IMR-90 (cell line): Measurements from ENCODE around the gene ST3GAL4. TPM values are rescaled to one million over a fixed set of nuclear protein-coding genes. Genes with fewer than 3 reads are reported as not detected.

Experiments
- ATAC-seq: fragments of 200-7000 bp; cut with Tn5 transposase; 2 replicates; pipeline ENCODE4 v1.9.1; 2020; ENCODE audit warnings: low read depth, mild to moderate bottlenecking, moderate library complexity
- BruUV-seq: library from RNA; stranded (reverse); fragments of 400-500 nt; replicated peaks from 2 replicates; lab custom pipeline; 2021; lab: Mats Ljungman, UMichigan
- CTCF ChIA-PET: fragments of 300-600 bp; formaldehyde crosslinking; extraction: SDS; loops from one replicate; lab custom pipeline; 2021; ENCODE audit warnings: antibody characterized with exemption; lab: Yijun Ruan, JAX
- POLR2A ChIA-PET: fragments of 300-600 bp; sonication (Branson Sonifier 250); formaldehyde crosslinking; loops from one replicate; lab custom pipeline; 2022; ENCODE audit warnings: antibody characterized with exemption; ENCODE audit not compliant: unreplicated experiment; lab: Charles Lee
- DNase-seq: peaks from one replicate; pipeline ENCODE4 v3.0.0; 2013
- H2AFZ ChIP-seq: replicated peaks from 2 replicates; pipeline ENCODE3; 2013; ENCODE audit warnings: low read length, mild to moderate bottlenecking; ENCODE audit not compliant: poor library complexity
- H2AK5ac ChIP-seq: 2 replicates; pipeline ENCODE4 v1.6.1; 2013; ENCODE audit warnings: low read depth, low read length, inconsistent platforms
- H2AK9ac ChIP-seq: replicated peaks from 2 replicates; pipeline ENCODE3; 2013; ENCODE audit warnings: mild to moderate bottlenecking, low read depth, low read length, moderate library complexity; ENCODE audit not compliant: poor library complexity
- H2BK120ac ChIP-seq: 2 replicates; pipeline ENCODE4 v1.6.1; 2013; ENCODE audit warnings: low read depth, low read length, inconsistent platforms
- H2BK15ac ChIP-seq: 3 replicates; pipeline ENCODE4 v1.6.1; 2013; ENCODE audit warnings: low read depth, low read length, inconsistent platforms
- H2BK20ac ChIP-seq: 2 replicates; pipeline ENCODE4 v1.6.1; 2013; ENCODE audit warnings: low read depth, mild to moderate bottlenecking, inconsistent platforms, low read length, moderate library complexity
- H2BK5ac ChIP-seq: 2 replicates; pipeline ENCODE4 v1.6.1; 2013; ENCODE audit warnings: mild to moderate bottlenecking, low read depth, low read length, inconsistent platforms; ENCODE audit not compliant: poor library complexity, severe bottlenecking
- H3K14ac ChIP-seq: replicated peaks from 2 replicates; pipeline ENCODE4 v1.6.1; 2013; ENCODE audit warnings: low read depth, low read length, inconsistent platforms
- H3K18ac ChIP-seq: 2 replicates; pipeline ENCODE4 v1.6.1; 2013; ENCODE audit warnings: low read depth, low read length, control low read depth
- H3K23ac ChIP-seq: 2 replicates; pipeline ENCODE4 v1.6.1; 2013; ENCODE audit warnings: low read depth, low read length, inconsistent platforms
- H3K27ac ChIP-seq: 2 replicates; pipeline ENCODE4 v1.5.1; 2013; ENCODE audit warnings: mild to moderate bottlenecking, control low read depth, low read length; ENCODE audit not compliant: insufficient read depth
- H3K27me3 ChIP-seq: 2 replicates; pipeline ENCODE4 v1.6.1; 2013; ENCODE audit warnings: low read length; ENCODE audit not compliant: control insufficient read depth, insufficient read depth
- H3K36me3 ChIP-seq: 2 replicates; pipeline ENCODE4 v1.6.1; 2013; ENCODE audit warnings: low read length, mixed read lengths; ENCODE audit not compliant: control insufficient read depth, insufficient read depth
- H3K4ac ChIP-seq: 2 replicates; pipeline ENCODE4 v1.6.1; 2013; ENCODE audit warnings: low read depth, low read length, inconsistent platforms
- H3K4me1 ChIP-seq: 2 replicates; pipeline ENCODE4 v1.6.1; 2013; ENCODE audit warnings: low read length, mixed read lengths; ENCODE audit not compliant: control insufficient read depth, insufficient read depth
- H3K4me2 ChIP-seq: 2 replicates; pipeline ENCODE4 v1.6.1; 2013; ENCODE audit warnings: low read depth, mild to moderate bottlenecking, control low read depth, low read length, moderate library complexity
- H3K4me3 ChIP-seq: 2 replicates; pipeline ENCODE4 v1.5.1; 2013; ENCODE audit warnings: low read depth, mild to moderate bottlenecking, control low read depth, low read length, moderate library complexity; ENCODE audit not compliant: insufficient read depth
- H3K56ac ChIP-seq: 2 replicates; pipeline ENCODE4 v1.6.1; 2013; ENCODE audit warnings: low read length, inconsistent platforms; ENCODE audit not compliant: insufficient read depth; ENCODE audit errors: extremely low read depth
- H3K79me1 ChIP-seq, 2 experiments: 2 replicates each; pipeline ENCODE4 v1.6.1; 2013; ENCODE audit warnings: low read length in 2 of 2, inconsistent platforms in 1 of 2, low read depth in 1 of 2
- H3K9ac ChIP-seq: 2 replicates; pipeline ENCODE4 v1.6.1; 2013; ENCODE audit warnings: low read depth, low read length, control low read depth
- H3K9me1 ChIP-seq: 2 replicates; pipeline ENCODE4 v1.6.1; 2013; ENCODE audit warnings: low read length, inconsistent platforms; ENCODE audit not compliant: insufficient read depth
- H3K9me3 ChIP-seq: 2 replicates; pipeline ENCODE4 v1.6.1; 2013; ENCODE audit warnings: low read length; ENCODE audit not compliant: control insufficient read depth, insufficient read depth
- H4K20me1 ChIP-seq: 2 replicates; pipeline ENCODE4 v1.6.1; 2013; ENCODE audit warnings: low read length, inconsistent platforms; ENCODE audit not compliant: insufficient read depth
- H4K5ac ChIP-seq: 2 replicates; pipeline ENCODE4 v1.6.1; 2013; ENCODE audit warnings: mild to moderate bottlenecking, low read depth, low read length, control low read depth
- H4K8ac ChIP-seq, 2 experiments: 2 replicates each; pipeline ENCODE4 v1.6.1; 2013; ENCODE audit warnings: low read depth in 2 of 2, low read length in 2 of 2, control low read depth in 1 of 2, inconsistent platforms in 1 of 2
- H4K91ac ChIP-seq: 2 replicates; pipeline ENCODE4 v1.6.1; 2013; ENCODE audit warnings: low read depth, low read length, inconsistent platforms; ENCODE audit not compliant: insufficient read depth
- BHLHE40 ChIP-seq: fragments of 150-350 bp; IDR thresholded peaks from 2 replicates; pipeline ENCODE4 v1.6.1; 2016; ENCODE audit warnings: mild to moderate bottlenecking, low read depth, low read length
- CEBPB ChIP-seq: IDR thresholded peaks from 2 replicates; pipeline ENCODE4 v1.6.1; 2012; ENCODE audit warnings: low read depth, low read length, improper control_type of control experiment
- CHD1 ChIP-seq: IDR thresholded peaks from 2 replicates; pipeline ENCODE4 v1.6.1; 2012; ENCODE audit warnings: low read depth, low read length, improper control_type of control experiment
- CTCF ChIP-seq: conservative IDR thresholded peaks from 2 replicates; pipeline ENCODE4 v1.5.1; 2012; ENCODE audit warnings: mild to moderate bottlenecking, low read depth, low read length, improper control_type of control experiment
- FOS ChIP-seq: fragments of 150-350 bp; IDR thresholded peaks from 2 replicates; pipeline ENCODE4 v1.6.1; 2016; ENCODE audit warnings: low read depth, low read length
- MAFK ChIP-seq: IDR thresholded peaks from 2 replicates; pipeline ENCODE4 v1.6.1; 2012; ENCODE audit warnings: low read depth, low read length, improper control_type of control experiment
- MAZ ChIP-seq: IDR thresholded peaks from 2 replicates; pipeline ENCODE4 v1.6.1; 2012; ENCODE audit warnings: low read depth, mild to moderate bottlenecking, low read length, improper control_type of control experiment, moderate library complexity, borderline replicate concordance
- MXI1 ChIP-seq: IDR thresholded peaks from 2 replicates; pipeline ENCODE4 v1.6.1; 2012; ENCODE audit warnings: low read depth, mild to moderate bottlenecking, low read length, moderate library complexity, borderline replicate concordance
- NFE2L2 ChIP-seq: fragments of 150-350 bp; IDR thresholded peaks from 2 replicates; pipeline ENCODE4 v1.6.1; 2016; ENCODE audit warnings: low read depth, mild to moderate bottlenecking, low read length
- POLR2A ChIP-seq: IDR thresholded peaks from 2 replicates; pipeline ENCODE4 v1.6.1; 2012; ENCODE audit warnings: mild to moderate bottlenecking, low read depth, low read length
- RAD21 ChIP-seq: IDR thresholded peaks from 2 replicates; pipeline ENCODE4 v1.6.1; 2012; ENCODE audit warnings: low read length, improper control_type of control experiment
- RCOR1 ChIP-seq: IDR thresholded peaks from 2 replicates; pipeline ENCODE4 v1.6.1; 2012; ENCODE audit warnings: mild to moderate bottlenecking, low read length, improper control_type of control experiment; ENCODE audit not compliant: insufficient replicate concordance
- RFX5 ChIP-seq: IDR thresholded peaks from 2 replicates; pipeline ENCODE4 v1.8.0; 2012; ENCODE audit warnings: low read depth, mild to moderate bottlenecking, low read length, moderate library complexity
- SMC3 ChIP-seq: fragments of 150-350 bp; IDR thresholded peaks from 2 replicates; pipeline ENCODE4 v1.6.1; 2016; ENCODE audit warnings: low read depth, mild to moderate bottlenecking, antibody characterized with exemption, low read length, moderate library complexity
- WGBS, 2 experiments: methylation state at CpG; one replicate each; pipeline versions ENCODE4 v1.1.5 to v1.1.7; 2013; ENCODE audit warnings: missing lambda C conversion rate in 2 of 2; ENCODE audit not compliant: insufficient read length in 1 of 2; ENCODE audit errors: extremely low coverage in 2 of 2; 5-methylcytosine and 5-hydroxymethylcytosine counted together
- dilution Hi-C: fragments of 300-500 bp; cut with HindIII; formaldehyde crosslinking; loops from one replicate; pipeline ENCODE4 v1.14.3; 2018; ENCODE audit warnings: low sequenced_read_pairs; ENCODE audit not compliant: unreplicated experiment
- in situ Hi-C: fragments of 300-500 bp; cut with MboI; formaldehyde crosslinking; loops from 3 replicates; pipeline ENCODE4 v1.14.3; 2019; ENCODE audit warnings: low sequenced_read_pairs, inconsistent platforms, mixed read lengths
- intact Hi-C: fragments of 100-400 bp; cut with micrococcal nuclease; formaldehyde crosslinking; loops from 2 replicates; pipeline ENCODE4 v1.10.0; 2022
- polyA plus RNA-seq, 3 experiments: library from polyadenylated mRNA; depleted of rRNA; stranded (reverse); fragments of >200 nt; gene quantifications; 2 replicates each; pipeline ENCODE4 v1.2.3, GENCODE V29; 2012; ENCODE audit warnings: low replicate concordance in 1 of 3
- total RNA-seq: library from RNA; depleted of rRNA; stranded (reverse); fragments of >200 nt; gene quantifications from 2 replicates; pipeline ENCODE4 v1.2.3, GENCODE V29; 2012
- TF ChIP-seq, protein P1 (sequence below): fragments of 150-350 bp; IDR thresholded peaks from 2 replicates; pipeline ENCODE4 v1.6.1; 2017; ENCODE audit warnings: mild to moderate bottlenecking, antibody characterized with exemption, low read length, low read depth

ST3GAL4 gene
- total and polyA plus RNA-seq, 2 of the 4 experiments (the other 2 are of a cell fraction), result 17.0 to 19.7 TPM

DNA sequence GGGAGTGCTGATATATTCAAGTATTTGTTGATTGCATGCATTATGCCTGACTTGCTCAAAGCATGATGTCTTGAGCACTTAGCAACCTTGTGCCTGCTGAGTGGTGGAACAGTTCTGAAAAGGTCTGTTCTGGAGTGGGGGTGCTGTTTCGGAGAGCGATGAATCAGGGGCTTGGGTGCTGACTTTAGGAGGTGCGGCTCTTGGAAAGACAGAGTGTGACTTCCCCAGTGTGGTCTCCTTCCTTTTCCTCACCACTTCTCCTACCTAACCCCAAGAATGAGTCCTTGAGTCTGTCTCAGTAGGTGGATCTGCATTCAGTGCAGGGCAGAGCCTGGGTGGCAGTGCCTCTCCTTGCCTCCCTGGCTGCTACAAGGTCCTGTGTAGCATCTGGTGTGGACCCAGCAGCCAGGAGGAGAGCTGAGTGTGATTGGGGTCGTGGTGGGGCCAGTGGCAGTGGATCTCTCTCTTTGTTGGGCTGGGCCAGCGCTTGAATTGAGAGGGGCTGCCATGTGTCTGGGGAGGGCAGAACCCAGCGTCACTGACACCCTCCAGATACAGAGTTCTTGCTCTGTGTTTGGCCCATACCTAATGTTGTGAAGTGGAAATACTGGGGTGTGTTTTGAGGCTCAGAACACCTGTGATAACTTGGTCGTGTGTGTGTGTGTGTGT lies 35.9 kb downstream of the ST3GAL4 start:
- POLR2A ChIA-PET, result no interaction called here
- CTCF ChIA-PET, result no interaction called here

More for the DNA sequence above, 35.9 kb downstream of the ST3GAL4 start:
- Histone ChIP-seq H3K27ac (no peak overlapping the region), H3K9me1 (no peaks in the 10 kb centered on the region), H2AK5ac (no peak overlapping the region), H4K20me1 (no peaks in the 10 kb centered on the region; the same call in 1 of the 2 replicates), H4K91ac (no peak overlapping the region), H3K4me1 (peaks cover 2% of the 10 kb centered on the region; the same call in 1 of the 2 replicates), H3K4me2 (no peak overlapping the region), H3K14ac (no peak overlapping the region), H3K4me3 (no peak overlapping the region), H3K79me1 (peaks cover 0 to 10% of the 10 kb centered on the region in 2 experiments; a peak in 3 of 4 replicates), H2AK9ac (no peak overlapping the region), H3K56ac (no peak overlapping the region), H2BK120ac (no peak overlapping the region), H3K36me3 (no peaks in the 10 kb centered on the region), H4K5ac (no peak overlapping the region), H2BK5ac (no peak overlapping the region), H3K27me3 (no peaks in the 10 kb centered on the region), H2BK20ac (no peak overlapping the region), H3K23ac (no peak overlapping the region), H2AFZ (no peak overlapping the region), H2BK15ac (no peak overlapping the region), H3K18ac (no peak overlapping the region), H3K9me3 (no peaks in the 10 kb centered on the region), H3K9ac (no peak overlapping the region), H4K8ac (no peak overlapping the region), H3K4ac (no peak overlapping the region)
- no peak for DNase-seq
- intact Hi-C loops (no loop called here), dilution Hi-C loops (no loop called here), in situ Hi-C loops (no loop called here)
- BruUV-seq, result no TSS peak
- 40% methylated on average over 1 of the region's 7 CpGs; no CpG with 5 or more reads in 1 of the 2 experiments for WGBS, 2 experiments
- no peak for TF ChIP-seq CEBPB
- TF ChIP-seq MAFK, result no peak
- TF ChIP-seq, protein P1, sequence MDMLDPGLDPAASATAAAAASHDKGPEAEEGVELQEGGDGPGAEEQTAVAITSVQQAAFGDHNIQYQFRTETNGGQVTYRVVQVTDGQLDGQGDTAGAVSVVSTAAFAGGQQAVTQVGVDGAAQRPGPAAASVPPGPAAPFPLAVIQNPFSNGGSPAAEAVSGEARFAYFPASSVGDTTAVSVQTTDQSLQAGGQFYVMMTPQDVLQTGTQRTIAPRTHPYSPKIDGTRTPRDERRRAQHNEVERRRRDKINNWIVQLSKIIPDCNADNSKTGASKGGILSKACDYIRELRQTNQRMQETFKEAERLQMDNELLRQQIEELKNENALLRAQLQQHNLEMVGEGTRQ, result no peak
- TF ChIP-seq RFX5, result no peak
- no peak for TF ChIP-seq FOS
- no peak for TF ChIP-seq NFE2L2
- no peak for TF ChIP-seq BHLHE40
- no peak for TF ChIP-seq POLR2A
- no peak for TF ChIP-seq SMC3
- no peak for TF ChIP-seq CHD1
- no peak for TF ChIP-seq MXI1
- no peak for TF ChIP-seq MAZ
- no peak for TF ChIP-seq CTCF
- TF ChIP-seq RCOR1, result no peak
- no peak for TF ChIP-seq RAD21
- ATAC-seq, result no peak
